Umbilical cord (tissue), 2 donors: Measurements from ENCODE around the gene SARDH. TPM values are rescaled to one million over a fixed set of nuclear protein-coding genes. Genes with fewer than 3 reads are reported as not detected.
"Not testable (repeated sequence)": the region's sequence is repeated elsewhere in the genome, so short reads cannot be mapped to it uniquely, and the experiment has no call there.

Experiments
- DNase-seq: peaks from one replicate; pipeline ENCODE4 v3.0.0-alpha.2; 2015; ENCODE audit warnings: low spot score
- total RNA-seq: library from RNA; depleted of rRNA; stranded (reverse); fragments of >200 nt; gene quantifications from one replicate; pipeline ENCODE4 v1.2.3, GENCODE V29; 2014; ENCODE audit warnings: low replicate concordance; ENCODE audit not compliant: insufficient read depth

Gene SARDH
- total RNA-seq, 1 donor from 2014 or later, result 7.7 TPM

DNA sequence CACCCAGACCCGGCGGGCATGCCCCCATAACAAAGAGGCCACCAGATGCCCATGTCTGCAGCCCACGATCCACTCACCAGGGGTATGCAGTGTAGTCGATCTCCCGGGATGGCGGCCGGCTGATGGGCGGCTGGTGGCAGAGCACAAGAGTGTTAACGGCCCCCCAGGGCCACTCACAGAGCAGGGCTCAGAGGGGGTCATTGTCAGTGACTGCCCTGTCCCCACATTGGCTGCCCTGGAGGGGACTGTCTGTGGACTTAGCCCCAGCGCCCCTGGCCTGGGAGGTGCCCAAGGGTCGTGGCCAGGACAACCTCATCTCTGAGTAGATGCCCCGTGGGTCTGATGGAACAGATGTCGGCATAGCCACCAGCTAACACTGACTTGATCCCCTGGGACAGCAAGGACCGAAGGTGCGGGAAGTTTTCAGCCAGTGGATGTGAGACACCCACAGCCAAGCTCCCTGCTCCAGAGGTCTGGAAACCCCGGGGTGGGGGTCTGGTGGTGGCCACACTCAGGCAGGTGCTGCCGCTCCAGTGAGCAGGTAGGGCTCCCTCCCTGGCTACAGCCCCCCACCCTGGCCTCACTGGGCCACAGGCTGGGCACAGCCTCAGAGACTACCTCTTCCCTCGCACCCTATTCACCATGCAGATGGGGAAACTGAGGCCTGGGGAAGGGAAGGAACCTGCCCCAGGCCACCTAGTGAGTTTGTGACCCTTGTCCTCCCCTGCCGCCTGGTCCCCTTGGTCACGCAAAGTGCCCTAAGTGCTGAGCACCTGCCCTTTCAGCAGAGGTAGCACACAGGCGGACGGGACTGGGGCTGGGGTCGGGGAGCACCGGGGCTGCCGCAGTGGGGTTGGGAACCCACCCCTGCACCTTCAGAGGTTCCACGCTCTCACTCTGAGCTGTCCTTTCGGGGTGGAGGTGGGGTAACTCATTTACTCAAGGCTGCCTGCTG lies 38.1 kb upstream of the SARDH start:
- DNase-seq, result no peak

DNA sequence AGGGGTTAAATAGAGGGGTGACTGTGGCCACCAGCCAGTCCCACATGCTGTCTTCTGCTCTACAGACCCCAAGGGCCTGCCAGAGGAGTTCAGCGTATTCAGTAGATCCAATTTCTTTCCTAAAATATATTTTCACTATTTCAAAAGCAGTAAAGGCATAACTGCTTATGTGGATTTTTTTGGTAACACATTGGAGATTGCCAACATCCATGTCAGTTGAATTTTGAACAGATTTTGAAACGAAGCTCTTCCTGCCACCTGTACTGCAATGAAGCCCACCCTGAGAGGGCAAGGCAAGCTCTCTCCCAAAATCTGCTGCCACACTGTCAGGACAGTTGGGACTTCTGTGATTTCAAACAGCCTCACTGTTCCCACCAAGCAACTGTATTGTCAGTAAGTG lies 37.1 kb upstream of the SARDH start:
- DNase-seq, result no peak

DNA sequence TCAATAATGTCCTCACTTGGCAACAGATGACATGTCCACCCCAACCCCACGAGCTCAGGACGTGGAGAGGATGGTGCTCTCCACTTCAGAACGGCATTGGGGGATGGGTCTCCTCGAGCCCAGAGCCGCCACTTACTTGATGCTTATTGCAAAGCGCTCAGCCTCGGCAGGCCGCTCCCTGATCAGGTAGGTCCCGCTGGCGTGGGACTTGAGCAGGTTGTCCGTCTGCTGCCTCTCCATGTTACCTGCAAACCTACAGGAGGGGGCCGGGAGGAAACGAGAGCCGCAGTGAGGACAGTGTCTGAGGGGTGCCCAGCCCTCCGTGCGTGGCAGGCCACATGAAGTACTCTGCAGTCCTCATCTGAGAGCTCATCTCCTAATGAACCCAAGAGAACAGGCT lies 36.6 kb upstream of the SARDH start:
- no peak for DNase-seq

DNA sequence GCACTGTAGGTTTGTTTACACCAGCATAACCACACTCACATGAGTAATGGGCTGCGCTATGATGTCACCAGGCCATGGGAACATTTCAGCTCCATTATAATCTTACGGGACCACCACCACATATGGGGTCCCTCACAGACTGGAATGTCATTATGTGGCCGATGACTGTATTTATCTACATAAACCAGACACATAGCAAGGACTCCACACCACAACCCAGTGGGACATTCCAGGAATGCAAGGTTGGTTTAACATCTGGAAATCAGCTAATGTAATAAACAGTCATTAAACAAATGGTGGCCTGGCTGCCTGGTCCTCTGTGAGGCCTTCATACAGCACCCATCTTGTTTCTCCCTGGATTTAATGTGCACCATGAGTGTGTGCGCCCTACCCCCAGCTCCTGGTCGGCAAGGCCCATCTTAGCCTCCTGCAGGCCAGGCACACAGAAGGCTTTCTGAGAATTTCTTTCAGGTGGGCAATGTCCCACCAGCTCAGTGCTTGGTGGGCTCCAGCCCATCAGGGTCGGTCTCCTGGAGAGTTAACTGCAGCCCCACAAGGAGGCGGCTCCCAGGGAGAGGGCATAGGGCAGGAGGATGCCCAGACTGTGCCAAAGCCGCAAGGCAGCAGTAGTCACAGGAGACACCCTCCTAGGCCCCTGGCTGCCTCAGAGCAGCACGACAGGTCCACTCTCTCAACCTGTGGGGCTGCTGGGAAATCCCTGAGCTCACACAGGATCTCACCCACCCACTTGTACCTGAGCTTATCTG lies 35.9 kb upstream of the SARDH start:
- DNase-seq, result no peak

DNA sequence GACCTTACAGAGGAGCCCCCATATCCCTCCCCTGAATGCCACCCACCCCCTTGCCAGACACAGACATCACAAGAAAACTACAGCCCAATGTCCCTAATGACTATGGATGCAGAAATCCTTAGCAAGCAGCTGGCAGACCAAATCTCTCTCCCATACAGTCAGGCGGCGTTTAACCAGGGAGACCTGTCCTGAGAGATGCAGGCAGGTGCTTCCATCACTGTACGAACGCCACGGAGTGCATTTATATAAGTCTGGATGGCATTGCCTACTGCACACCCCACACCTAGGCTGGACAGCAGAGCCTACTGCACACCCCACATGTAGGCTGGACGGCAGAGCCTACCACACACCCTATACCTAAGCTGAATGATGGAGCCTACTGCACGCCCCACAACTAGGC lies 34.4 kb upstream of the SARDH start:
- DNase-seq, result no peak

DNA sequence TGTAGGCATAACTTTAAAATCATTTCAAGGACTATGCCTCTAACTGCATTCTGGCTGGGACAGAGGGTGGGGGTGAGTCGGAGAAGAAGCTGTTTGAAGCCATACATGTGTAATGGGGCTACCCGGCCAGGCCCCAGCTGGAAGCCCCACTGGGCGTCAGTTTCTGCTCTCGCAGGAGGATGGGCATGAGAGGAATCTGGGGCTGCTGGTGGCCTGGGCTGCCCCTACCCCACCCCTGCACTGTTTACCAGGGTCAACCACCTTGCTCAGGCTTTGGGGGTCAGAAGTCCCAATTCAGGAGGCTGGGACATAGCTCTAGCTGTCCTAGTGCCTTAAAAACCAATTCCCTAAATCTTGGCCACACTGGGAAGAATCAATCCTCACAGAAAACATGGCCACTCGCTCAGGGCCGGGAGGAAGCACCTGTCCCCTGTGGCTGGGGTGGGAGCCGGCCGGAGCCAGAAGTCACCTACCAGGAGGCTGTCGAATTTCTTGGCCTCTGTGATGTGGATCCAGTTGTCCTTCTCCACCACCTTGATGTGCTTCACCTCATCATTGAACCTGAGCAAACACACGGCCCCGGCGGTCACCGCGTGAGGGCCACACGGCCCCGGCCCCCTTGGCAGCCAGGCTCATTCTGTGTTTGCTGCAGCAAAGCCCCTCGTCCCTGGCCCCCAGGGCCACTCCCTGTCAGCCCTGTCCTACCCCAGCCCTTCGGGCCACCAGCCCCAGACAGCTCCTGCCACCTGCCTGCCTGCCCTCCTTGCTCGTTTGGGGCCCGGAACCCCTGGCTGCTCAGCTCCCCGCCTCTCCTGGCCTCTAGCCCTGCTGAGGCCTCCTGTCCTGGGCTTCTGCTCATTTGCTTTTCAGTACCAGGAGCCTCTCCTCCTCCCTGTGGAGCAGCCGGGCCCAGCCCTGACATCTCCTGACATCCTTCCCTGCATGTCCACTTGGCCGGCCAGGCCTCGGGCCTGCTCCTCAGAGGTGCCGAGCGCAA lies 33.6 kb upstream of the SARDH start:
- DNase-seq, result no peak

DNA sequence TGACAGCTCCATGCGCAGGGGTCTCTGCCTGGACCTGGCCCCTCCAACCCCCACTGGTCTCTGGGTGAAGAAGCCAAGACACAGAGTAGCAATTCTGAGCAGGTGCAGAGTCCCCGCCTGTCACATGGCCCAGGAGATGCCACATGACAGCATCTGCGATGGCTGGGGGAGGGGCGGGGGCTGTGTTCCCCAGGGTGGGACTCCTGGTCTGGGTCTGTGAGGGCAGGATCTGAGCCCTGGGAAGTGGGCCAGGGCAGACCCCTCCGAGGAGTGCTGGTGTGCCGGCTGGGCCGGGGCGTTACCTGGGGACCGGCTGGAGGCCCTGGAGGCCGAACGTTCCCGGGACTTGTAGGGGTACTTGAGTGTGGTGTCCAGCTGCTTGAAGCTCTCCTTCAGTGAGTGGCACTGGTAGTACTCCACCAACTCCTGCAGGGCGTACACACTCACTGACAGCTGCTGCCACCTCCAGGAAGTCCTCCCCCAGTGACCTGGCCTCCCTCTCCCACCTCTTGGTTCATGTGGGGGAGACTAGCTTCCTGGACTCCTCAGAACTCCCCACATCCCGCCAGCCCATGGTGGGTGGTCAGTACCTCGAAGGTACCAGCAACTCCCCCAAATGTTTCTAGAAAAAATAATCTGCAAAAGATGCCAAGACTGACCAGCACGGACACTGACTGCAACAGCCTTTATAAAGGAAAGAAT lies 32.1 kb upstream of the SARDH start:
- no peak for DNase-seq

DNA sequence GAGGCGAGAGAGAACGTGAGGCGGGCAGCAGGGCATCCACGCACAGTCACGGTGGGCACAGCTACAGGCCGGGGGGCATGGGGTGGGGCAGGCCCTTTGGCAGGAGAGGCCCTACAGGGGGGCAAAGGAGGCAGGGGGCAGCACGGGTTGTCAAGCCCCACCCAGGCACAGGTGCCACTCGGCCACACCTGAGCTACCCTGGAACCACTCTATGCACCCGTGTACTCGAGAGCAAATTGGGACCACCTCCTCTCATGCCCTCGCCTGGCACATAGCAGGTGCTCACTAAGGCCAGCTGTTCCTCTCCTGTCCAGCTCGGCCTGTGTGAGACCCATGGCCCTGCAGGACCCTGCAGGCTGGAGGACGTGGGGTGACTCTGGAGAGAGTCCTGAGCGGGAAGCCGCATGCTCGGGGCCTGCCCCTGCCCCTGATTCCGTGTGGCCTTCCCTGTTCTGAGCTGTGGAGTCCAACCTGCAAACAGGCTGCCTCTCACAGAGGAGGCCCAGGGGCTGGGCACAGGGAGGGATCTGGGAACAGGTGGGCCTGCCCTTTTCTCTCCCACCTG lies 31.4 kb upstream of the SARDH start:
- DNase-seq, result no peak

DNA sequence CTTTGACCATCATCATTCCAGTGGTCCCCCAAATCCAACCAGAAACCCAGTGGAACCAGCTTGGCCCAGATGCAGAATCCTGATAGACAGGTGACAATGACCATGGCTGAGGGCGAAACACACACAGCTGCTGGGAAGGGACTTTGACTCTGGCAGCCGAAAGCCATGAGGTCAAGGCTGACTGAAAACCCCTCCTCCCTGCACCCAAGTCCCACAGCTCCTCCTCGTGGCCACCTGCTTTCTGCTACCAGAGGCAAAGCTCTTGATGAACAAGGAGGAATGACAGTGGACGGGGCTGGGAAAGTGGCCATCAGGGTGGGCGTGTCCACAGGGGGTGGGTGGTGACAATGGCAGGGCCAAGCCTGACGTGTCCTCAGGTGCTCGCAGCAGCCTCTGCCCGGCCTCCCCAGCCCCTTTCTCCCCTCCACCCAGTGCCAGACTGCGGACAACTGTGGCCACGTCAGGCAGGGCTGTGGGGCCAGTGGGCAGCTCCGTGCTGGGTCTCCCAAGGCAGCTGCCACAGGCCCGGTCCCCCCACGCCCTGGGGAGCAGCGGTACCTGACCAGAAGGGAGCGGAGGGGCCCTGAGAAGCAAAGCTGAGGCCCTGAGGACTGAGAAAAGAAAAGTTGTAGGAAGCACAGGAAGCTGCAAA lies 30.8 kb upstream of the SARDH start:
- DNase-seq, result no peak

DNA sequence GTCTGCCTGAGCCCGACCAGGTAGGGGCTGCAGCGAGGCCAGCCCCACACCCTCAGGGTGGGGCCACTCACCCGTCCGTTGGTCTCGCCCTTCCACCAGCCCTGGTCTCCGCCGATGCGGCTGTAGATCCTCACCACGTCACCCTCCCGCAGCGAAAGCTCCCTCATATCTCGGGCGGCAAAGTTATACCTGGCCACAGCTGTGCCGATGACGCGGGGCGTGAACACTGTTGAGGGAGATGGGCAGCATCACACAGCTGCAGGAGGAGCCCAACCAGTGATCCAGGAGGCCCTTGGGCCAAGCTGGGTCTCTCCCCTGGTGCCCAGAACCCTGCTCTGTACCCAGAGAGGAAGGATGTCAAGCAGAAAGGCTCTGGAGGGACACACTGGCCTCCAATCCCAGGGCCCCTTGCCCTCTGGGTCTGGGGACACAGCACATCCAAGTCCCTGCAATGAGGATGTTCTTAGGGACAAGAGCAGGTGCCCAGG lies 30.3 kb upstream of the SARDH start:
- no peak for DNase-seq

DNA sequence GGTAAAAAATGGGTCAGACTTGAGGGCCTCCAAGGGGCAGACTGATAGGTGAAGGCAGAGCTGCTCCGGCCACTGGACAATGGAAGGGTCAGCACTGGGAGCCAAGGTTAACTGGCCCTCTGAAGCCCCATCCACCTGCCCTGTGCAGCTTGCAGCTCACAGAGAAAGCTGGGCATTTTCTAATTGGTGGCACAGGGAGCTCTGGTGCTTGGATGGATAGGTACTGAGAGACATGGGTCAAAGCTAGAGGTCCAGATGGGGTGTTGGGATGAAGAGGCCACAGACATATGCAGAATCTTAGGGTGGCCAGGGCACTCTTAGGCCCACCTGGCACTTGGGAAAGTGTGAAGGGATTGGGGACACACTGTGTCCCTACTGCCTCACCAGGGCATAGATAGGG lies 29.5 kb upstream of the SARDH start:
- DNase-seq, result no peak

DNA sequence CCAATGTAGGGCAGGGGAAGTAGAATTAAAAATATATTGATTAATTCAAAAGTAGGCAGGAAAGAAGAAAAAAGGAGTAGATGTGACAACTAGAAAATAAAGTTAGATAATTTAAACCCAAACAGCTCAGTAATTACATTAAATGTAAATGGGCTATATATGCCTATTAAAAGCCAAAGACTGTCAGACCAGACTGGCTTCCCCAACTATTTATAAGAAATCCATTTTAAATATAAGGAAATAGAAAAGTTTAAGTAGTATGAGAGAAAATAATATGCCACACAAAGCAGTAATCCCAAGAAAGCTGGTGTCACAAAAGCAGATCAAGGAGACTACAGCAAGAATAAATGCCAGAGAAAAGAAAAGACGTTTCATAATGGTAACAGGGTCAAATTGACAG lies 28.9 kb upstream of the SARDH start:
- DNase-seq, result no peak

DNA sequence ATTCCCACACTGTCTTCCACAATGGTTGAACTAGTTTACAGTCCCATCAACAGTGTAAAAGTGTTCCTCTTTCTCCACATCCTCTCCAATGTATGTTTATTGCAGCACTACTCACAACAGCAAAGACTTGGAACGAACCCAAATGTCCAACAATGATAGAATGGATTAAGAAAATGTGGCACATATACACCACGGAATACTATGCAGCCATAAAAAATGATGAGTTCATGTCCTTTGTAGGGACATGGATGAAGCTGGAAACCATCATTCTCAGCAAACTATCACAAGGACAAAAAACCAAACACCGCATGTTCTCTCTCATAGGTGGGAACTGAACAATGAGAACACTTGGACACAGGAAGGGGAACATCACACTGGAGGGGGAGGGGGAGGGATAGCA lies 28.1 kb upstream of the SARDH start:
- DNase-seq, result not testable (repeated sequence)

DNA sequence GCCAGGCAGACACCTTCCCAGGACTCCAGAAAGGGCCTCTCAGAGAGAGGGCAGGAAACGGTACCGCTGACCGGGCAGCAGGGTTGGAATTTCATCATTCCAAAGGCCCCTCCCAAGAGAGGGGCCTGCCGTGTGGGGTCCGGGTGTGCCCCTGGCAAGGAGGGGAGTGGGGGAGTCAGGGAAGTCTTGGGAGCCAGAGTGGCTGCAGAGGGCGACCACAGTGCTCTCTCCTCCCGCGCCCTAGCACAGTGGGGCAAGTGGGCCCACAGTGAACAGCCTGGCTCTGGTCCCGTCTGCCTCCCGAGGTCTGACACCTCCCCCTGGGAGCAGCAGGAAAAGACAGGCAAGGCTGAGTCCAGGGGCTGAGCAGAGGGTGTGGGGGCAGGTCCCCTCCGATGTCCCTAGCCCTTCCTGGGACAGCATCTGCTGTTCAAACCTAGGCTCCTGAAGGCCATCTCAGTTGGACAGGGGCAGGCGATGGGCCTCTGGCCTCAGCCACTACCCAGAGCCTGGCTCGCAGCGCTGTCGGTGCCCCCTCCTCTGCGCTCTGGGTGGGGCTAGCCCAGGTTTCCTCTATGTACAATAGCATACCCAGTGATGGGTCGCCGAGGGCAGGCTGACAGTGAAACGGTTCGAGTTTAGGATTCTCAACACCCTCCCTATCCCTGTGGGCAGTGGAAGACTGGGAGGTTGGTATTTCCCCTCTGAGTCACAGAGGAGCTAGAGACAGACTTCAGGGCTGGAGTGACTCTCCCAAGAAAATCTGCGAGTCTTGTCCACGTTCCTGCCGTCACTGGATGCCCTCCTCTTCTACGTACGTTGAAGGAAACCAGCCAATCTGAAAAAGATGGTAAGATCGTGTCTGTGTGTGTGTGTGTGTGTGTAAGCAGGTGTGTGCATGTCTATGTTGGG lies 25.4 kb upstream of the SARDH start:
- DNase-seq, result no peak

DNA sequence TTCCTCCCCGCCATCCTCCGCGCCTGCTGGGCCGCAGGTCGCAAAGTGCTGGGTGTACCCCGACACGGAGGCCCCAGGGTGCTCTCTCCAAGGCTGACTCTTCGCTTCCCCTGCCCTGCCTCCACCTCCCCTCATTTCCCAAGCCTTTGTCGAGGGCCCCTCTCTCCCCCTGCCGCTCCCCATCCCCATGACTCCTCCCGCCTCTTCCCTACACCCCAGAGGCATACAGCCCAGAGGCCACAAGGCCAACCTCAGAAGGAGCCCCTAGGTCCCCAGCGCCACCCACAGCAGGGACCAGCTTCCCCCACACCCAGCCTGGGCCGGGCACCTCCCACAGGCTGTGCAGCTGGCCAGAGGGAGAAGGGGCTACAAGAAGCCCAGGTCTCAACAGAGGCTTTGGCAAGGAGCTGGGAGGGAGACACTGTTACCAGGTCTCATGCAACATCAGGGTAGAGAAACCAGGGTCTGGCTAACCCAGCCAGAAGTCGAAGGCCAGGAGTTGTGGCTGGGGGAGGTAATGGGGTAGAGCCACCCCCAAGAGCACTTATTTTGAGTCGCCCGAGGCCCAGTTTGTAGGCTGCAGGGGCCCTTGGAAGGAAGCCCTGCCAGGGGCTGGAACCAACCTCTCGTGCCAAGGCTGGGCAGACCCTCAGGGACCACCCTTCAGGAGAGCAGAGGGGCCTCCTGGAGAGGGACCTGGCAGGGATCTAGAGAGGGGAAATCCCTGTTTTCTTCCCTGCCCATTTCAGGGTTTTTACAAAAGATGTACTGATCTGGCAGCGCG lies 24.5 kb upstream of the SARDH start:
- no peak for DNase-seq

DNA sequence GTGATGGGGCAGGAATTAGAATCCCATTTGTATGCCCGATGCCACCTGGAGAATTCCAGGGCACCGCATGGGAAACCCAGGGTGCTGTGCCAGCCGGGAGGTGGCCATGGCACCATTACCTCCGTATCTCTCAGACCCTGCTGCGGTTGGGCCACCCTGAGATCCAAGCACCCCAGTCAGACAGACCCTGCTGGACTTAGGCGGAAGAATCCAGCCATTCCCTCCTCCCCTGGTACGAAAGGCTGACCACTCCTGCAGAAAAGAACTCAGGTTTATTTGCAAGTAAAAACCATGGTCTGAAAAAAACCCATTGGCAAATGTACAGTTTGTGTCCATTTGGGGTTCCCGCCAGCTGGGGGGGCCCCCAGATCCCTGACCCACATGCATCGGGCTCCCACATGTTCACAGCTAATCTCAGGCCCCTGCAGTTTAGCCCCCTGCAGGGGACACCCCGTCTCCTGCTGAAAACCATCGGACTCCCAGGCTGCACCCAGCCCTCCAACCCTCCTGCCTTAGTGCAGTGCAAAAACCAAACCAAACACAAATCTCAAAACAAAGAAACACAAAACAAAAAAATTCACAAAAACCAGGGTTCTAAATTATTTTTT lies 23.6 kb upstream of the SARDH start:
- DNase-seq, result no peak

DNA sequence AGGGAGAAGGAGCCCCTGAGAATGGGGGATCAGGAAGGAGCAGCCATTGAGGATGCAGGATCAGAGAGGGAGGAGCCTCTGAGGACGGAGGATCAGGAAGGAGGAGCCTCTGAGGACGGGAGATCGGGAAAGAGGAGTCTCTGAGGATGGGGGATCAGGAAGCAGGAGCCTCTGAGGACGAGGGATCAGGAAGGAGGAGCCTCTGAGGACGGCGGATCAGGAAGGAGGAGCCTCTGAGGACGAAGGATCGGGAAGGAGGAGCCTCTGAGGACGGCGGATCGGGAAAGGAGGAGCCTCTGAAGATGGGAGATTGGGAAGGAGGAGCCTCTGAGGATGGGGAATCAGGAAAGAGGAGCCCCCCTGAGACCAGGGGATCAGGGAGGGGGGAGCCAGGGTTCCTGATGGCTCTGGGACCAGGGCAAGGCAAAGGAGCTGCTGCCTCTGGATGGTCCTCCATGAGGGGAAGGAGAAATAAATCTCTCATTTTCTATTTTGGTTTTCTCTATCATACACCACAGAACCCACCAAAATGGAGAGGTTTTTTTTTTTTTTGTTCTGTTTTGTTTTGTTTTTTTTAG lies 22.6 kb upstream of the SARDH start:
- no peak for DNase-seq
